Neural crest cell (in vitro differentiated cells): ENCODE results near the gene EIF3D. TPM values are rescaled to one million over a fixed set of nuclear protein-coding genes. Genes with fewer than 3 reads are reported as not detected.
A peak's percentile ranks its signal among the peaks of the same experiment; 100 is the strongest.

ENCODE experiments used
- DNase-seq: peaks from one replicate; pipeline ENCODE4 v3.0.0; 2021; ENCODE audit warnings: low read depth, mixed read lengths, low spot score
- H3K27ac Mint-ChIP-seq: one replicate; pipeline ENCODE4 v1.8.0; 2021; ENCODE audit warnings: mild to moderate bottlenecking, mixed read lengths; ENCODE audit not compliant: unreplicated experiment
- H3K27me3 Mint-ChIP-seq: 2 replicates; pipeline ENCODE4 v1.8.0; 2021; ENCODE audit warnings: low read depth, mild to moderate bottlenecking, mixed read lengths
- H3K36me3 Mint-ChIP-seq: 2 replicates; pipeline ENCODE4 v1.8.0; 2021; ENCODE audit warnings: low read depth, mild to moderate bottlenecking, mixed read lengths
- H3K4me1 Mint-ChIP-seq: 2 replicates; pipeline ENCODE4 v1.8.0; 2021; ENCODE audit warnings: mixed read lengths
- H3K4me3 Mint-ChIP-seq: one replicate; pipeline ENCODE4 v1.8.0; 2021; ENCODE audit warnings: mild to moderate bottlenecking, mixed read lengths
- H3K9me3 Mint-ChIP-seq: 2 replicates; pipeline ENCODE4 v1.8.0; 2021; ENCODE audit warnings: mixed read lengths
- total RNA-seq: library from RNA; stranded (reverse); gene quantifications from 2 replicates; pipeline ENCODE4 v1.2.1, GENCODE V29; 2021
- TF ChIP-seq, protein P1 (sequence below): fragments of 200-600 bp; sonication (generic); conservative IDR thresholded peaks from 2 replicates; pipeline ENCODE4 v1.5.0; 2021; ENCODE audit warnings: antibody characterized with exemption, mild to moderate bottlenecking

EIF3D gene
- total RNA-seq, 1 donor from 2014 or later: 178 TPM

DNA sequence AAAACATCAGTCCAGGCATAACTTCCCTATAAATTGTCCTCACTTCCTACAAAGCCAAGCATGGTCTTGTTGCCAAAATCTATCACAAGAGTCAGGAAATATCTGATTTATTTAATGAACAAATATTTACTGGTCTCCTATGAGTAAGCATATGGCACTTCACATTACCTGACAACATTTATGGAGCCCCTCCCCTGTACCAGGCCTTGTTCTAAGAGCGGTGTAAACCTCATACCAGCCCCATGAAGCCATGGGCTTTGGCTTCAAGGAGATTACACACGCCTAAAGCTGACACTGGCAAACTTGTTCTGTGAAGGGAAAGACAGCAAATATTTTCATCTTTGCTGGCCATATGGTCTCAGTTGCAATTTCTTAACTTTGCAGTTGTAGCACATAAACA, 43.0 kb upstream of the EIF3D start:
- TF ChIP-seq, protein P1, sequence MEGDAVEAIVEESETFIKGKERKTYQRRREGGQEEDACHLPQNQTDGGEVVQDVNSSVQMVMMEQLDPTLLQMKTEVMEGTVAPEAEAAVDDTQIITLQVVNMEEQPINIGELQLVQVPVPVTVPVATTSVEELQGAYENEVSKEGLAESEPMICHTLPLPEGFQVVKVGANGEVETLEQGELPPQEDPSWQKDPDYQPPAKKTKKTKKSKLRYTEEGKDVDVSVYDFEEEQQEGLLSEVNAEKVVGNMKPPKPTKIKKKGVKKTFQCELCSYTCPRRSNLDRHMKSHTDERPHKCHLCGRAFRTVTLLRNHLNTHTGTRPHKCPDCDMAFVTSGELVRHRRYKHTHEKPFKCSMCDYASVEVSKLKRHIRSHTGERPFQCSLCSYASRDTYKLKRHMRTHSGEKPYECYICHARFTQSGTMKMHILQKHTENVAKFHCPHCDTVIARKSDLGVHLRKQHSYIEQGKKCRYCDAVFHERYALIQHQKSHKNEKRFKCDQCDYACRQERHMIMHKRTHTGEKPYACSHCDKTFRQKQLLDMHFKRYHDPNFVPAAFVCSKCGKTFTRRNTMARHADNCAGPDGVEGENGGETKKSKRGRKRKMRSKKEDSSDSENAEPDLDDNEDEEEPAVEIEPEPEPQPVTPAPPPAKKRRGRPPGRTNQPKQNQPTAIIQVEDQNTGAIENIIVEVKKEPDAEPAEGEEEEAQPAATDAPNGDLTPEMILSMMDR: no peak
- Mint-ChIP-seq H3K27ac (no peak overlapping the region), H3K4me1 (peaks cover 14% of the 10 kb centered on the region), H3K27me3 (peaks cover 2% of the 10 kb centered on the region), H3K9me3 (no peaks in the 10 kb centered on the region), H3K36me3 (no peaks in the 10 kb centered on the region), H3K4me3 (no peak overlapping the region)
- no peak for DNase-seq

DNA sequence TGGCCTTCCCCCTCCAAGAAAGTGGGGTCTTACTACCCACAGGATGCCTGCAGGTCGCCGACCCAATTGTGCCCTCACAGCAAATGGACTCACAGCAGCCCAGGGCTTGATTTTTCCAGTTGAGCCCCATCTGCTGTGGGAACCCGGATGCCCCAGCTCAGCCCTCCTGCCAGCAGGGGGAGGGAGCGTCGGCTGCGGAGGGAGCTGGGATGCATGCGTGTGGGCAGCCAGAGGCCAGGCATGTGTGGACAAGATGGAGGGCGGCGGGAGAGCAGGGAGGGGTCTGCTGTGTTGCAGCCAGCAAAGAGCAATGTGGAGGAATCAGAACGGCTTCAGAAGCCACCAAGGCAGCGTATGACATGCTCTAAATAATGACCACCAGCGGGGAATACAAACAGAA, 41.0 kb upstream of the EIF3D start:
- Mint-ChIP-seq H3K4me3 (no peak overlapping the region), H3K4me1 (peaks cover 14% of the 10 kb centered on the region), H3K36me3 (no peaks in the 10 kb centered on the region), H3K9me3 (no peaks in the 10 kb centered on the region), H3K27ac (peak overlapping the region; percentile 82), H3K27me3 (peaks cover 2% of the 10 kb centered on the region)
- TF ChIP-seq, protein P1: peak; percentile 41
- DNase-seq: peak; percentile 35

DNA sequence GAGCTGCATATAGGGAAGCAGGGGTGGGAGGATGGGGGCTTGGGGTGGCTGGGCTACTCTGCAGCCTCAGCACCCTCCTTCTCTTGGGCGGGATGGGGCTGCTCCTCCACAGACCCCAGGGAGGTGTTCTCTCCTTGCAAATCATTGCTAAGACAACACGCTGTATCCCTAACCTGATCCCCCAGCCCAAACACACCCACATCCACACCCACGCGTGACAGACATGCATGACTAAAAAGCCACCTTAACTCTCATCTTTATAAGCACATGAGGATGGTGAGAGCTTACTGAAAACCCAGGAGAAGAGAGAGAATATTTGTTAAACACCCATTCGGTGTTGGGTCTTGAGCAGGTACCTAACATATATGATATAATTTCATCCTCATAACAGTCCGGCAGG, 39.9 kb upstream of the EIF3D start:
- H3K36me3 Mint-ChIP-seq: no peaks in the 10 kb centered on the region
- no peak for DNase-seq
- no peak overlapping the region for H3K4me3 Mint-ChIP-seq
- peaks cover 10% of the 10 kb centered on the region for H3K4me1 Mint-ChIP-seq
- TF ChIP-seq, protein P1: no peak
- no peaks in the 10 kb centered on the region for H3K9me3 Mint-ChIP-seq
- no peak overlapping the region for H3K27ac Mint-ChIP-seq
- peaks cover 2% of the 10 kb centered on the region for H3K27me3 Mint-ChIP-seq

DNA sequence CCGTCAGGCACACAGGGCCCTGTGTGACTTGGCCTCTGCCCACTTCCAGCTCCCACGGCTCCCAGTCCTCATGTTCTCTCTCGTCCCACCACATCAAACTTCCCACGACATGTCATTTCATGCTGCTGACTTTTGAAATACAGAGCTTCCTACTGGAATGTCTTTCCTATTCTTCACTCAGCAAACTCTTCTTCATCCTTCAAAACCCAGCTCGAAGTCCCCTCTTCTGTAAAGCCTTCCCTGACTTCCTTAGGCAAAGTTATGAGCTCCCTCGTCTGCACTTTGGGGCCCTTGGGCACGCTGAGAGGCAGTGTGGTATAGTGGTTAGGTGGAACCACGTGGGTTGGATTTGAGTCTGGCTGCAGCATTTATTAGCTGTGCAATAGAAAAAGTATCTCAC, 37.8 kb upstream of the EIF3D start:
- H3K4me1 Mint-ChIP-seq: peaks cover 15% of the 10 kb centered on the region

DNA sequence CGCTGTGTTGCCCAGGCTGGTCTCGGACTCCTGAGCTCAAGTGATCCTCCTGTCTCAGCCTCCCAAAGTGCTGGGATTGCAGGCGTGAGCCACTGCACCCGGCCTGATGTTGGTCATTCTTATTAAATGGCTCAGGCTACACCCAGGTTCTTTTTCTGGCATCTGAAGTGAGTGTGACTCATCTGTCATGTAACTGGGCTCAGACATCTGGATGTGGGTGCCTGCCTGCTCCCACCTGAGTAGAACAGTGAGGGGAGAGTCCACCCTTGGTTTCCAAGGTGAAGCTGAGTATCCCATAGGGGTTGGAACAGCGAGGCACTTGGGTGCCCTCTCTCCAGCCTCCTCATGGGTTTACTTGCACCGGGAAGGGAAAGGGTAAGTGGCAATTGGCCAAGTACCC, 36.7 kb upstream of the EIF3D start:
- Mint-ChIP-seq H3K27me3 (peaks cover 2% of the 10 kb centered on the region), H3K4me1 (peaks cover 15% of the 10 kb centered on the region), H3K9me3 (no peaks in the 10 kb centered on the region), H3K36me3 (no peaks in the 10 kb centered on the region), H3K27ac (peak overlapping the region; percentile 63), H3K4me3 (no peak overlapping the region)
- TF ChIP-seq, protein P1: no peak
- no peak for DNase-seq

More for the DNA sequence above, 37.8 kb upstream of the EIF3D start:
- Mint-ChIP-seq H3K27me3 (peaks cover 2% of the 10 kb centered on the region), H3K36me3 (no peaks in the 10 kb centered on the region), H3K4me3 (no peak overlapping the region), H3K9me3 (no peaks in the 10 kb centered on the region), H3K27ac (no peak overlapping the region)
- TF ChIP-seq, protein P1: no peak
- DNase-seq: no peak

DNA sequence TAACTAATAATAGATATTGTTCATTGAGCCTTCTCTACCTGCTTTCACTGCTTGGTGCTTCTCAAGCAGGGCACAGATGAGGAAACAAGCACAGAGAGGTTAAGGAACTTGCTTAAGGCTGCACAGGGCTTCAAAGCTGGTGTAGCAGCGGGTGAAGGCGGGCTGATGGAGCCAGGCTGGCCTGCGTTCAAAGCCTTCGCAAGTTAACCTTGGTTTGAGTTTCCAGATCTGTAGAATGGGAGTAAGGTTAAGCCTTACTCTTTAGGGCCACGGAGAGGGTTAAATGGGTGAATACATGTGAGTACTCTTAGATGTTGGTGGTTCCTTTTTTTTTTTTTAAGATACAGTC, 36.2 kb upstream of the EIF3D start:
- Mint-ChIP-seq H3K27me3 (peaks cover 2% of the 10 kb centered on the region), H3K4me3 (no peak overlapping the region), H3K4me1 (peaks cover 15% of the 10 kb centered on the region), H3K36me3 (no peaks in the 10 kb centered on the region), H3K9me3 (no peaks in the 10 kb centered on the region), H3K27ac (no peak overlapping the region)
- TF ChIP-seq, protein P1: no peak
- no peak for DNase-seq
